Stimulated activated naive CD4-positive, alpha-beta T cell treated with Interleukin-2 at 50 U/mL for 16 hours (primary cell): ENCODE data around the gene CCDC137.
A peak's percentile ranks its signal among the peaks of the same experiment; 100 is the strongest.
"Not testable (repeated sequence)": the region's sequence is repeated elsewhere in the genome, so short reads cannot be mapped to it uniquely, and the experiment has no call there.

Experiments
- DNase-seq: peaks from one replicate; lab custom pipeline; 2025; lab: John Stamatoyannopoulos, UW

Gene CCDC137

DNA sequence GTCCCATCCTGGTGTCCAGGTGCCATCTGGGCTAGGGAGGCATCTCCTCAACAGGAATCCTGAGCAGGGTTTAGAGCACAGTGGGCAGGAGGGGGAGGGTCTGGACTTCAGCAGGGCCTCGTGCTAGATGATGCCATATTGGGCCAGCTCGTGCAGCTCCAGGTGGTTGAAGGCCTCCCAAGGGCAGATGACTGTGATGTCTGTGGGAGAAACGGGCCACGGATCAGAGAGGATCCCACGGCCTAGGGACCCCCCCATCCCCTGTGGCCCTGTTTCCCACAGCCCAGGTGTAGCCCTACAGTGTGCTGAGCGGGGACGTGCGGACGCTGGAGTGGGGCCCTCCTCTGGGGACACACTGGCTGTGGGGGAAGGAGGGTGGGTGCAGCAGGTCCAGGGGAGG, 15.6 kb upstream of the CCDC137 start:
- no peak for DNase-seq

DNA sequence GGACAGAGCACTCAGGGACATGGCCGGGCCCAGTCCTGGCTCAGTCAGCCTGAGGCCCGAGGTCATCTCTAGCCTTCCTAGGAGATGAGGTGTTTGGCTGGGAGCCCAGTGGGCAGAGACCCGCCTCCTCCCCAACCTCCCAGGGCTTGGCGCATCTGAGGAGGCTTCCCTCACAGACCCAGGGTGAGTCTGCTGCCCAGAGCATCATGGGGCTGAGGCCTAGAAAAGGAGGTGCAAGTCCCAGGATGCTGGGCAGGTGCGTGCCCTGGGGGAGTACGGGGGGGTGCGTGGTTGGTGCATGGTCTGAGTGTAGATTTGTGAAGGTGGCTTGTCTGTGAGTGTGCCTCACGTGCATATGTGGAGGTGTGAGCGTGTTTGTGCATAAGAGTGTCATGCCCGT, 14.8 kb upstream of the CCDC137 start:
- no peak for DNase-seq

DNA sequence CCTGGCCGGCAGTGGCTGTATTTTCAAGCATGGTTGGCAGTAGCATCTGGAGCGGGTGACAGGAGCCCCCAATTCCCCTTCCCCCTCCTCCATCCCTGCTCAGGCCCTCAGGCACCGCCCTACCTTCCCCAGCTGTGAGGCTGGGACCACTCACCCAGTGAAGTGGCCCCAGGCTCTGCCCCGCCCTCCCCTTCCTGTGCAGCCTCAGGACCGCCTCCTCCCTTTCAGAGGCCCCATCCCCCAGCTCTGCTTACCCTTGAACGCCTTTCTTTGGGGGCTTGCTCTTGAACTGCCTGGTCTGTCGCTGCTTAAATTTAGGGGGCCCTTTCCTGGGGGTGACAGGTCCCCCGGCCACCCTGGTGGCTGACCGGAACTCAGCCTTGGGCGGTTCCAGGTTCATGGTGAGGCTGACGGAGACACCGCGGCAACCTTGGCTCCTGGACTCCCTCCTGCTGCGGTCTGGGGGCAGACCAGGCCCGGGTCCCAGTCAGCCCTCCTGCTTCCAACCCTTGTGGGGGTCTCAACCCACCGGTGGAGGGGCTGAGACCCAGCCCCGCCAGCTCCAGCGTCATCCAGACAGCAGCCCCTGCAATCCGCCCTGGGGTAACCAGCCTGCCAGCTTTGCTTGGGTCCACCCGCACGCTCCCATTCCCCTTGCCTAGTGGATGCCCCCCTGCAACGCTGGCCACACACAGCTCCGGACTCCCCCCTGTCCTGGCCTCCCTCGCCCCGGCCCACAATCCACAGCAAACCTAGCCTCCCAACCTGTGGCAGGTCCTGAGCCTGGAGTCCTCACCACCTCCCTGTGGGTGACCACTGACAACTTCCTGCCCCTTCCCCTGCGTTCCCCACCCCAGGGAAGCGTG, 13.4 kb upstream of the CCDC137 start:
- DNase-seq, result no peak

DNA sequence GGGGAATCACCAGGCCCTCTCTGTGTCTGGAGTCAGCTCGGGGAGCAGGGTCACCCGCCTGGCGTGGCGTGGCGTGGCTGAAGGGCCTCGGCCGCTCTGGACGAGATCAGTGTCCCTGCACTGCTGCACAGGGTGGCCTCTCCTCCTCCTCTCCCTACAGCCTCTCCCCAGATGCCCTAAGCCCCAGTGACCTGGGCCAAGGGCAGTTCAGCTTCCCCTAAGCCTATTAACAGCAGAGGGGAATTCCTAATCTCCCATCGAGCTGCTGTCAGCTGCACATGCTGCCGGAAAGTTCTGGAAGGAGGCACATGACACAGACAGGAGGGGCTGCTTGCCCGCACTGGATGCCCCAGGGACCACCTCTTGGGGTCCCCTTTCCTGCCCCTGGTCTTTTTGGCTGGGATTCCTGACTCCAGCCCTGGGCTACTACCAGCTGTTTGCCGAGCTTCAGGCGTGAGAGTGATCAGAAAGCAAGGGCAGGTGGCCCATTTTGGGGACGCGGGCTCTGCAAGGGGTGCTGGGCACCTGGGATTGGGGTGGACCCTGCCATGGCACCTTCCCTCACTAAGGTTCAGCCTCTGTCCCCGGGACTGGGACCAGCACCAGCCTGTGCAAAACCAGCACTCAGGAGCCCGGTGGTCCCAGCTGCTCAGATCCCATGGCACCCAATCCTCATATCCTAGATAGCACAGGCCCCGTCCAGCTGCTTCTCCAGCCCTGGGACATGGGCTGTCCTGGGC, 11.0 kb upstream of the CCDC137 start:
- DNase-seq, result no peak

DNA sequence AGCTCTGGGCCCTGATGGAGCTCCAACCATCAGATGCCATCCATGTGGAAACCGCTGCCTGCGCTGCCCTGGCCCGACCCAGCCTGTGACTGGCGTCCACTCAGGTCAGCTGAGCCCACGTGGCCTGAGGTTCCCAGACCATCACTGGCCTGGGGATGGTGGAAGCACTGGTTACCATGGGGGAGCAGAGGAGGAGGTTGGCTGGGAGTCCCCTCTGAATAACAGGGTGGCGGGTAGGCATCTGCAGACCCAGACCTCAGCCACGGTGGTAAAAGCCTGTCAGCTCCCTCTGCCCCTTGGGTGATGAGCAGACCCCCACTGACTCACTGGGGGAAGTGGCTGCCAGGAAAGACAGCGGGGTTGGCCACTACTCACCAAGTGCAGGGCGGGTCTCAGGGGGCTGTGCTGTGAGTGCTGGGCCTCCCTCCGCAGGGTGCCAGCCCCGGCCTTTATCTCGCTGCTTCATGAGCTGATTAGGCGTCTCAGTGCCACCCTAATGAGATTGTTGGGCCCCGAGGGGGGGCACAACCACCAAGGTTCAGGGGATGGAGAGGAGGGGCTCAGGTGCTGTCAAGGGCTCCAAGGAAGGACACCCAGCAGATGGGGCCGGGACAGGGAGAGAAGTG, 10.3 kb upstream of the CCDC137 start, which contains the start of gene PDE6G:
PDE6G (minus strand) TSS at position 425 of the 626 bp plus-strand sequence. CDS start 3,237 bp downstream, outside the sequence.
- DNase-seq, result no peak

DNA sequence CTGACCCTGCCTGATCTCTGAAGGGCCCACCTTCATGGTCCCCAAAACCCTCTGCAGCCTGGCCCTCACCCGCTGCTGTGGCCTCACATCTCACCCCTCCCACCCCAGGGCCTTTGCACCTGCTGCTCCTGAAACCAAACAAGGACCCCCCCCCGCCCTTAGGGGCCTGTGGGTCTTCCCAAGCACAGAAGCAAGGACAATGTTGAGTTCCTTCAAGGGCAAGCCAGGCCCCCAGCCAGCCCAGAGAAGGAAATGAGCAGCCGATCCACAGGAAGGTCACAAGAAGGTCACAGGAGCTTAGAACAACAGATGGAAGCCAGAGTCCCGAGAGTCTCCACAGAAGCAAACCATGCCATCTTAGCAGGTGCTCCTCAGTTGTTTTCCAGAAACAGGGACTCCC, 9.7 kb upstream of the CCDC137 start:
- no peak for DNase-seq

DNA sequence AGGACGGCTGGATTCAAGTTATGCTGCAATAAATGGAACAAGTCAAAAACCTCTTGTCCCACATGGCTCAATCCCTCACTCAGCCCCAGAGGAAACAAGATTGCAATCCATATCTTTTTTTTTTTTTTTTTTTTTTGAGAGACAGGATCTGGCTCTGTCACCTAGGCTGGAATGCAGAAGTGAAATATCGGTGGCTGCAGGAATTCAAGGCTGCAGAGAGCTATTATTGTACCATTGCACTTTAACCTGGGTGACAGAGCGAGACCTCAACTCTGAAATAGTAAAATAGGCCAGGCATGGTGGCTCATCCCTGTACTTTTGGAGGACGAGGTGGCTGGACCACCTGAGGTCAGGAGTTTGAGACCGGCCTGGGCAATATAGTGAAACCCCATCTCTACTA, 7.5 kb upstream of the CCDC137 start:
- DNase-seq, result no peak

DNA sequence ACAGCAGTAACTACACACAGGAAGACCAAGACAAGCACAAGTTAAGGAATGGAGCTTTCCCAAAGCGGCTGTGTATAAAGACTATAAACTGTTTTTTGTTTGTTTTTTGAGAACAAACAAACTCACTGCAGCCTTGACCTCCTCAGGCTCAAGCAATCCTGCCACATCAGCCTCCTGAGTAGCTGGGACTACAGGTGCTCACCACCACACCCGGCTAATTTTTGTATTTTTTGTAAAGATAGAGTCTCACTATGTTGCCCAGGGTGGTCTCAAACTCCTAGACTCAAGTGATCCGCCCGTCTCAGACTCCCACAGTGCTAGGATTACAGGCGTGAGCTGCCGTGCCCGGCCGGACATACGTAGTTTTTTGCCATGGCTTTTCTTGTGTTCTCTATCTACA, 6.1 kb upstream of the CCDC137 start:
- no peak for DNase-seq

DNA sequence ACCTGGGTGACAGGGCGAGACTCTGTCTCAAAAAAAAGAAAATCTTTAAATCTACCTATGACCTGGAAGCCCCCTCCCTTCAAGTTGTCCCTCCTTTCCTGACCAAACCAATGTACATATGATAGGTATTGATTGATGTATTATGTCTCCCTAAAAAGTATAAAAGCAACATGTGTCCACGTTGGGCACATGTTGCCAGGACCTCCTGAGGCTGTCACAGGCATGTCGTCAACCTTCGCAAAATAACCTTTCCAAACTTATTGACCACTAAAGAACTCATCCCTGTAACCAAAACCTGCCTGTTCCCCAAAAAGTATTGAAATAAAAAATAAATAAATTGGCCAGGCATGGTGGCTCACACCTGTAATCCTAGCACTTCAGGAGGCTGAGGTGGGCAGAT, 4.5 kb upstream of the CCDC137 start:
- DNase-seq, result no peak

DNA sequence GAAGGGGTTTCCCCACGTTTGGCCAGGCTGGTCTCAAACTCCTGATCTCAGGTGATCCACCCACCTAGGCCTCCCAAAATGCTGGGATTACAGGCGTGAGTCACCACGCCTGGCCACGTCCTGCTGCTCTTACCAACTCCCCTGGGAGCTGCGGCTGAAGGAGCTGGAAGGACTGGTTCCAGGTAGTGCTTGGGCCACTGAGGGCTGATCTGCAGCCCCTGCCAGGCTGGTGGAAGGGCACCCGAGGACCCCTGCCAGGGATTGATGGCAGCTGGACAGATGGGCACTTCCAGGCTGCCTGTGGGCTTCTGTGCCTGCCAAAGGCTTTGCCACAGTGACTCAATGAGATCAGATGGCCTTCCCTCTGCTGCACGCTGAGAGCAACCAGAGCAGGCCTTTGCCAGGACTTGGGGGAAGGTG, 2.5 kb upstream of the CCDC137 start:
- no peak for DNase-seq

DNA sequence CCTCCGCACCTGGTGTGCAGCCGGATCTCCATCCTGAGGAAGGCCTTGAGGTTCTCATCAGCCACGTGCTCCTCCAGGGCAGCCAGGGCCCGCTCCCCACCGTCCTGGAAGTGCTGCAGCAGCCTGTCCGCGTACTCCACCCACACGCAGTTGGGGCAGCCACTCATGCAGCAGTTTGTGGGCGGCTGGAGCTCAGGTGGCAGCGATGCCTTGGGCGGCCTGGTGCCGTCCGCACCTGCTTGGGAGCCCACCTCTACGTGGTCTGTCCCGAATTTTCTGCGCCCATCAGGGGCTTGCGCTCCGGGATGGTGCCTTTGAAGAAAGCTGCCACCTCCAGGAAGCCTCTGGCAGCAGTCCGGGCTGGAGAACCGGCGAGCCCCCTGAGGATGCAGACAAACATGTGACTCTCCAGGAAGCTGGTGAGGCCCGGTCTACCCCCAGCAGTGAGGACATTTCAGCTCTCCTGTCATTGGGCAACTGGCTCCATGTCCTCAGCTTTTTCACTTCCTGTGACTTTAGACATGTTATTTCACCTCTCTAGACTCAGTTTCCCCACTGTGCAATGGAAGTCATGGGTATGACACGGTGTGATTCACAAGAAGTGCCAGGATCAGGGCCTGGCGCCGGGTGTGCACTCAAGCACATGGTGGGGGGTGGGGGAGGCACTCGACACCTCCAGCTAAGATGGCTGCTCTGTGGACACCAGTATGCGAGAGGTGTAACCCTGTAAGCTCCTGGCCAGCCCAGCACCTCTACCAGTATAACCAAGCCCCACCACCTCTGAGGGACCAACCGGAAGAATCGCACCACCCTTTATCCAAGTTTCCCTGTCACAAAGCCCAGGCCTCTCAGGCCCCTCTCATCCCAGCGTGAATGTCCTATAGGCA, 1.1 kb upstream of the CCDC137 start:
- peak; percentile 61 for DNase-seq

DNA sequence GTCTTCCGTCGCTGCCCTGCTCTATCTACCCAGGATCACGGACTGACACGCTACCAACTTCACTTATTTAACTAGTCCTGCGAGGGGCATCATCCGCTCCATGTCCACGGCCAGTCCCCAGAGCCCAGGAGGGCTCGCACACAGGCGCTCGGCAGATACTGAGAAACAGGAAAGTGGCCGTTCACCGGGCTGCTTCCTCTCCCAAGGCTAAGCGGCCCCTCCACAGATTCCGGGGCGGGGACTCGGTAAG, 520 bp upstream of the CCDC137 start:
- DNase-seq, result no peak

DNA sequence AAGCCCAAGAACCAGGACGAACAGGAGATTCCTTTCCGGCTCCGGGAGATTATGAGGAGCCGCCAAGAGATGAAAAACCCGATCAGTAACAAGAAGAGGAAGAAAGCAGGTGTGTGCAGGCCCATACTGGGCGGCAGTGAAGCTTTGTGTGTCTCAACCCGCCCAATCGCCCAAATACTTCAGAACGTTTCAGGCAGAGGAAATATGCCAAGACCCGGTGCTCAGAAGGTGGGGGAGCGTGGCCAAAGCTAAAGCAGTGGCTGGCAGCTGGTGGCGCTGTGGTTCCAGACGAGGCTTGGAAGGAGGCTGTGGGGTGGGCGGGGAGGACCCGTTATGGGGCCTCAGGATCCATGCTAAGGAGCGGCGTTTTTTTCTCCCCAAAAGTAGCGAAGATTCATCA, 1.2 kb downstream of the CCDC137 start:
- no peak for DNase-seq

DNA sequence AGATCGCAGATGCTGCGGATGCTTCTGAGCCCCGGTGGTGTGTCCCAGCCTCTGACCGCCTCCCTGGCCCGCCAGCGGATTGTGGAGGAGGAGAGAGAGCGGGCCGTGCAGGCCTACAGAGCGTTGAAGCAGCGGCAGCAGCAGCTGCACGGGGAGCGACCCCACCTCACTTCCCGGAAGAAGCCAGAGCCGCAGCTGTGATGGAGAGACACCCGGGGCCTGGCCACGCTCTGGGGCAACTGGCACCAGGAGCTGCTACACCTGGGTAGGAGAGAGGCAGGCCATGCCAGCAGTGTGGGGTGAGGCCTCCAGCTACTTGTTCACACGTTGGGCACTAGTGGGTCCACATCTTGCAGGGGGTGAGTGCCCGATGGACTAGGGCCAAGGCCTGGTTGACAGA, 6.0 kb downstream of the CCDC137 start:
- no peak for DNase-seq

DNA sequence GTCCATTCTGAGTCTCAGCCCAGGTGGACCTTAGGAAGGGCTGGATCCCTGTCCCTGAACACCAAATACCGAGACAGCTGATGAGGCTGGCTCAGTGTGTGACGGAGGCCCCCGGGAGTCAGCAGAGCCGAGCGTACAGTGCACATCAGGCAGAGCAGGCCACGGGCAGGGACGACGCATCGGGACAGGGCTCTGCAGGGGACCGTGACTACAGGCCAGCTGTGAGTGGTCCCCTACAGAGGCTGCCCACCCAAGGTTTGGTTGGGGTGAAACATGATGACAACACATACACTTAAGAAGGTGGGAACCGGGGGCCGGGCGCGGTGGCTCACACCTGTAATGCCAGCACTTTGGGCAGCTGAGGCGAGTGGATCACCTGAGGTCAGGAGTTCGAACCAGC, 6.4 kb downstream of the CCDC137 start:
- no peak for DNase-seq

DNA sequence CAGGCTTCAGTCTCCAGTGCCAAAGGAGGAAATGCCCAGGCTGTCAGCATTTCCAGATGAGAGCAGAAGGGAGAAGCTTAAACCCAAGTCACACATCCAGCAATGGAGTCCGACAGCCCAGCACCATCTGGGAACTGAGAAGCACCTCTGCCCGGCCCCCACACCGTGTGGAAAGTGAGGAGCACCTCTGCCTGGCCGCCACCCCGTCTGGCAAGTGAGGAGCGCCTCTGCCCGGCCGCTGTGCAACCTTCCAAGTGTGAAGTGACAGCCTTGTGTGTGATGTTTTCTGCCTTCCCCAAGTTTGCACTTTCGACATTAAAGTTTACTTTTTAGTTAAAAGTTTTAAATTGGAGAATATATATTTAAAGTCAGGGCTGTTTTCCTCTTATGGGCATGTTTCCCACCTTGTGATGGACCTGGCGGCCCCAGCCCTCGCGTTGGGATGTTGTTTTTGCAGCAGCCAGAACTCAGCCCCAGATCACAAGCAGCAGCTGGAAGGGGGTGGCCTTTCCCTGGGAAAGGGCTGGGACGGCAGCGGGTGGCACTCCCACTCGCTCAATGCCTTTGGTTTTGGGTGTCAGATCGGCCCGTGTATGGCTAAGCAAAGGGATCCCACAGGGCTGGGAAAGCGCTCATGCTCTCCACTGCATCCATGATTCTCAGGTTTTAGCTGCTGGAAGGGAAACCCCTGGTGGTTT, 7.2 kb downstream of the CCDC137 start:
- DNase-seq, result no peak

DNA sequence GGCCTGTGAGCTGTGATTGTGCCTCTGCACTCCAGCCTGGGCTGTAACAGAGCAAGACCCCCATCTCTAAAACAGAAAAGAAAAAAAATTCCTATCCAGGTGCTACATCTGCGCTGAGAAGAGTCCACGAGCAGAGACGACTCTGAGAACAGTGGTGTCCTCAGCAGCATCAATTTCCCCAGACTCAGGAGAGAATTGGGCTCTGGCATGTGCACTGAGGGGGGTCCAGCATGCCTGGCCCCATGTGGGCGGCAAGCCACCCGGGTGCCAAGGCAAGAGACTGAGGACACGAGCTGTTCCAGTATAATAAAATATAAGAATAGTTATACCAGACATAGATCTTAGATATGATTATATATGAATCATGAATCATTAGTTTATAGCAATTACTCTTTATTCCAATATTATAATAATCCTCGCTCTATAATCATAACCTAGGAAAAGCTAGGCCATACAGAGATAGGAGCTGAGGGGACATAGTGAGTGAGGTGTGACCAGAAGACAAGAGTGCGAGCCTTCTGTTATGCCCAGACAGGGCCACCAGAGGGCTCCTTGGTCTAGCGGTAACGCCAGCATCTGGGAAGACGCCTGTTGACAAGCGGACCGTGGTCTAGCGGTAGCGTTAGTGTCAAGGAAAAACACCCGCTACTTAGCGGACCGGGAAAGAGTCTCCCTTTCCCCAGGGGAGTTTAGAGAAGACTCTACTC, 9.1 kb downstream of the CCDC137 start:
- DNase-seq, result not testable (repeated sequence)

DNA sequence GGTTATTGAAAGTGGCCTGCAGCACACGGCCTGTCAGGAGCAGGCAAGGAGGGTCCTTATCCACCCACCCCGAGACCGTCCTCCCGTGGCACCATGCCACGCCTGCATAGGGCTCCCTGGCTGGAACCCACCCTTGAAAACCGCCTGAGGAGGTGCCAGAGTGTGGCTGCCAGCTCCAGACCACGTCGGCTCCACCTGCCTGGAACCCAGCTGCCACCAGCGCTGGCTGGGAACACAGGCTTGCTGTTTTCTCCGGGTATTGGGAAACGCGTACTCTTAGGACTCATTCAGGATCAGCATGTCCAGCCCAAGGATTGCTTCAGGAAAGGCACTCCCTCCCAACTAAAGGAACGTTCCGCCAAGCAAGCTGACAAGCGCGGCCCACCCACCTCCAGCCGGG, 10.4 kb downstream of the CCDC137 start:
- no peak for DNase-seq

DNA sequence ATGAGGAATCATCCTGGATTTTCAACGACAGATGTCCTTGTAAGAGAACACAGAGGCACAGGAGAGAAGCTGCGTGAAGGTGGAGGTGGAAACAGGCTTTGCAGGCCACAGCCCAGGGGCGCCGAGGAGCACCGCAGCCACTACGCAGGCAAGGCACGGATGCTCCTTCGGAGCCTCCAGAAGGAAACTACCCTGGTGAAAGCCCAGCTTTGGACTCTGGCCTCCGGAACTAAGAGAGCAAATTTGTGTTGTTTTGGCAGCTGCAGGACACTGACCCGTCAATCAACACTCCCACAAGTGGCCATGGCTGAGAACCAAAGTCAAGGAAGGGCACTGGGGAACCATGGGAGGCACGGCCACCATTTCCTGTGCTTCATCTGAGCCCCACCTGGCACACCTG, 13.6 kb downstream of the CCDC137 start:
- no peak for DNase-seq

DNA sequence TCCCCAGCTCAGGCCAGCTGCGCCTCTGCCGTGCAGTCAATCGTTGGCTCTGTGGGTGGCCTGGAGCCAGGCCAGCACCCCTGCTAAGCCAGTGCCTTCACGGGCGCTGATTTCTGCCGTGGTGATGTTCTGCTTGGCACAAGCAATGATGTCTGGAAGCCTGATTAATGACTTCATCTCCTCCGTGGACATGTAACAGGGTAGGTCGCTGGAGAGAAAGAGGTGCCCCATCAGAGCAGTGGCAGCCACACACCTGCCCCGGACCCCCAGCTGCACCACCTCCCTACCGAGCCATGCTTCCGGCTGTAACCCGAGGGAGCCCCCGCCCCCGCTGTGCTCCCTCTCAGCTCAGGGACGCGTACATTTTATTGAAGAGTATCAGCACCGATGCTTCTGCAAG, 15.1 kb downstream of the CCDC137 start:
- DNase-seq, result no peak
